Colon (tissue), 2 donors: ENCODE results near the gene AGT.
"Not testable (repeated sequence)": the region's sequence is repeated elsewhere in the genome, so short reads cannot be mapped to it uniquely, and the experiment has no call there.

ENCODE experiments used
- FAIRE-seq: peaks from 2 replicates; lab custom pipeline; 2012; peaks lifted over from hg19 to GRCh38; lab: Jason Lieb, UNC
- donor health status: control.
- donor health status: control.

AGT gene

DNA sequence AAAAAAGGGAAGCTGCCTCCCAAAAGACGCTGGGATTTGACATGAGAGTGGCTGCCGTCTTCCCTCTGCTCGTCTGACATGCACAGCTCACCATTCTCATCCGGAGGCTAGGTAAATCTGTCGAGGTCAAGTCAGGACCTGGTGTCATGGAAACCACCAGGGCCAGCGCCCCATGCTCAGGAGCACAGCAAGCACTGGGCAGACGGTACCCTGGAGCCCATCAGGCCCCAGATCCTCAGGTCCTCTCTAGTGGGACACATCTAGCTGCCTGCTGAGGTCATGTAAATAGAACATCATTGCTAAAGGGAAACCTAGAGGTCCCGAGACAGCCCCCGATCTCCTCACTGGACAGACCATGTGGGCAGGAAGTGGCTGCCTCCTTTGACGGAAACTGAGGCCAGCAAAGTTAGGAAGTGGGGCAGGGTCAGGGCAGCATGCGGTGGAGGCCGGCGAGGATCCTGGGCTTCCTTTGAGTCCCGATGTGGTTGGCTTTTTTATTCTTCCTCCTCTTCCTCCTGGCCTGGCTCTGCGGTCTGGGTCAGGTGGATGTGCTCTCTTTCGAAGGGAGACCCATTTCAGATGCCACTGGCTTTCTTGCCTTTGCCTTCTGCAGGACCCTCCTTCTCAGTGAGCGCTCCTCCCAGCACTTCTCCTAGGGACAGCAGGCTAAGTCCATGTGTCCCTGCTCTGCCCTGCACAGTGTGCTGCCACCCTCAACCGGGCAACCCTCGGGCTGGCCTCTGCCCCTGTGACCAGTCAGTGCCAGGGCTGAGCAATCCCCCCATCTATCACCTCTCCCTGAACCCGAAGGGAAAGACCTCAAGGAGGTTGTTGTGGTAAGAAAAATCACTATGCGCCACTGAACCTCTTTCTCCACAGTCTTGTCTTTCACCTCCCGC, 5.9 kb downstream of the AGT start:
- FAIRE-seq = no peak

DNA sequence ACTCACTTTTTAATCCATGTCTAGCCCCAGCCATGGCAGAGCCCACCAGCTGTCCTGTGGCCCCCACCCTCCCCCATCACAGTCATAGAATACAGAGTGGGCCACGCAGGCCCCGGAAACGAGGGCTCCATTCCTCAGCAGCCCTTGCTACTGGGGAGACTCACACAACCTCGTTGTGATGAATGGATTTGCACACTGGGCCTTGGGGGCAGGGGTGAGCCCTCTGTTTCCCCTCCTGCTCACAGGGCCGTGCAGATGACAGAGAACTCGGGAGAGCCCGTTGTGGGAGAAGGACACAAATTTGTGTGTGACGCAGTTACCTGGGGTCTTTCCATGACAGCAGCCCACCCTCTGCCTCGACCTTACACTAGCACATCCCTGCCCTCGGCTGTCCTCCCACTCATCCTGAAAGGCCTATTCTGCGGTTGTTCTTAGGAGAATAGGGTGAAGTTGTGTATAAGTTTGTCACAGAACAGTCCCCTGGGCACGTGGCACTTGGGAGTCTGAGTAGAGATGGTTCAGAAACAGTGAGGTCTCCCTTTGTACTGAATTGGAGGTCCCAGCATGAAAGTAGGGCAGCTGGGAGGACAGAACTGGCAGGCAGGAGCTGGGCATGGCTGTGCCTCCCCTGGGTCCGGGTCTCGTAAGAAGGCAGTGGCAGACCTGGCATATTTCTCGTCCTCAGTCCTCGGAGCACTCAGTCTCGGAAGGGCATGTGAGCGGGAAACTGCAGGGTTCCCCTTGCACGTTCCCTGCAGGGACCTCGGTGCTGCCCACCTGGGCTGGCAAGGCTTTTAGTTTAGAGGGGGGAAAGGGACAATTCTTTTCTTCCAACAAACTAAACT, 6.8 kb downstream of the AGT start:
- no peak for FAIRE-seq

DNA sequence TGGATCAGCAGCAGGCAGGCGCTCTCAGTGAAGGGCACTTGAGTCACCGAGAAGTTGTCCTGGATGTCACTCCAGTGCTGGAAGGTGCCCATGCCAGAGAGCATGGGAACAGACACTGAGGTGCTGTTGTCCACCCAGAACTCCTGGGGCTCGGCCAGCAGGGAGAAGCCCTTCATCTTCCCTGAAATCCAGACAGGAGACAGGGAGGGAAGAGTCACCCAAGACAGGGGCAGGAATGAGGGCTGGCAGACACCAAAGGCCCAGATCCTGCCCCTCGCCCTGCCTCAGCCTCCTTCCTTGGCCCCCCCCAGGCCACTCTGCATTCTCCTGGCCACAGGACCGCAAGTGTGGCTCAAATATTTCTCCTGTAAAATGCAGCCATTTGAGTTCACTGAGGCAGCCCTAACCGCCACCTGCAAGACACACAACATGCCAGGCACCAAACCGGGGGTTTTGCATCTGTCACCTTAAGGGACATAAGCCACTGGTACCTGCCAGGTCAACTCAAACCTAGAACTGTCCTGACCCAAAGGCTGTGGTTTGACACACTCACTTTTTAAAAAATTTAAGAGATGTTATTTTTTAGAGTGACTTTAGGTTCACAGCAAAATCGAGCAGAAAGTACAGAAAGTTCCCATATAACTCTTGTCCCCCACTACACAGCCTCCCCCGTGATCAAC, 7.8 kb downstream of the AGT start:
- no peak for FAIRE-seq

DNA sequence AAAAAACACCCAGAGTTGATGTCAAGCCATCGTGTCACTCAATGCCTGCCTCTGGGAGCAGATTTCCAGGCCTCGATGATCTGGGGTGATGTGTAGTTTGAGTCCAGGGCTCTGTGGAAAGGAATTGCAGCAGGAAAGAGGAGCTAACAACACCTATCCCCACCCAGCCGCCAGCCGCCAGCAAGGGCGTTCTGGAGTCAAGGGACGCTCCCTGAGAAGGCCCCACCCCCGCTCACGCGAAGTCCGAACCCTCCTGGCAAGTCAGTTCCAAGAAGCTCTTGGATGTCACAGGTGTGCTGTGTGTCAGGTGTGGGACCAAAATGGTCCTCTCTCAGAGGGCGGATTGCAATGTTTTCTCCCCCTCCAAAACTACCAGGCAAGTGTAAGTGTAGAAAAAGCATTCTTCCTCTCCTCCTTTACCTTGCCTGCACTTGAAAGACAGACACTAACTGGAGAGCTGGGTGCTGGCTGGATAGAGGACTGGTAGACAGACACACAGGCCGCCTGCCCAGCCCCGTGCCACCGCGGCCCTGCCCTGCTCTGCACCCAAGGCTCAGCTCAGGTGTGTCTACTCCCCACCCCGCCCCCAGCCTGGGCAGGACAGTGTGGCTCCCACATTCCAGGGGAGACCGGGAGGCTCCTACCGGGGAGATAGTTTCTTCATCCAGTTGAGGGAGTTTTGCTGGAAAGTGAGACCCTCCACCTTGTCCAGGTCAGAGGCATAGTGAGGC, 8.5 kb downstream of the AGT start:
- FAIRE-seq = no peak

DNA sequence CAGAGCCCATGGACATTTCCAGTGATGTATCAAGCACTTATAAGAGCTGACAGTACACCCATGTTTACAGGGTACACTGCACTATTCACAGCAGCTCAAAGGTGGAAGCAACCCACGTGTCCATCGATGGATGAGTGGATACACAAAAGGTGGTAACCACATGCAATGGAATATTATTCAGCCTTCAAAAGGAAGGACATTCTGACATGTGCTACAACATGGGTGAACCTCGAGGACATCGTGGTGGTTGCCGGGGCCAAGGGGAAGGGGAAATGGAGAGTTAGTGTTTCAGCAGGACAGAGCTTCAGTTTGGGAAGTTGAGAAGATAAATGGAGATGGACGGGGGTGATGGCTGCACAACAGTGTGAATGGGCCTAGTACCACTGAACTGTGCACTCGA, 9.1 kb downstream of the AGT start:
- no peak for FAIRE-seq

DNA sequence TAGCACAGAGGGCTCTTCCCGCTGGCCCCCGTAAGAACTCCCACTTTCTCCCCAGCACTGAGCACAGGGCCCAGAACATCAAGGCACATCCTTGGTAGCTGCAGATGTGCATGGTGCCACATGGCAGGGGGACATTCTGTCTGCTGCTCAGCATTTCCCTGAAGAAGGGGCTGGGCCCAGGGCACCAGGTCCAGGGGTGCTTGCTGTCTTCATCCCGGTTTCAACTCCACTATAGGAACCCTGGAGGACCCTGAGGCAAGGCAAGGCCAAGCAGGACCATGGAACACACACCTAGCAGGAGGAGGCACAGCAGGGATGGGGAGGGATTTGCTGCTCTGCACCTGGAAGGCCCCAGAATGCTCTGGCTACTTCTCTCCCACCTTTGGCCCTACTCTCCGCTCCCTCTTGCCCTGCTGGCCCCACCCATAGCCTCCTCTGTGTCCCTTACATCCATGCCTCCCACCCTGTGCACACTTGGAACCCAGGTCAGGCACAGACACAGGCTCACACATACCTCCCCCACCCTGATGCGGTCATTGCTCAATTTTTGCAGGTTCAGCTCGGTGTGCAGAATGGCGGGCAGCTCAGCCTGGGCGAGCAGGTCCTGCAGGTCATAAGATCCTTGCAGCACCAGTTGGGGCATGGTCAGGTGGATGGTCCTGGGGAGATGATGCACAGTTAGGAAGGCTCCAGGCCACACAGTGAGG, 10.1 kb downstream of the AGT start:
- no peak for FAIRE-seq

DNA sequence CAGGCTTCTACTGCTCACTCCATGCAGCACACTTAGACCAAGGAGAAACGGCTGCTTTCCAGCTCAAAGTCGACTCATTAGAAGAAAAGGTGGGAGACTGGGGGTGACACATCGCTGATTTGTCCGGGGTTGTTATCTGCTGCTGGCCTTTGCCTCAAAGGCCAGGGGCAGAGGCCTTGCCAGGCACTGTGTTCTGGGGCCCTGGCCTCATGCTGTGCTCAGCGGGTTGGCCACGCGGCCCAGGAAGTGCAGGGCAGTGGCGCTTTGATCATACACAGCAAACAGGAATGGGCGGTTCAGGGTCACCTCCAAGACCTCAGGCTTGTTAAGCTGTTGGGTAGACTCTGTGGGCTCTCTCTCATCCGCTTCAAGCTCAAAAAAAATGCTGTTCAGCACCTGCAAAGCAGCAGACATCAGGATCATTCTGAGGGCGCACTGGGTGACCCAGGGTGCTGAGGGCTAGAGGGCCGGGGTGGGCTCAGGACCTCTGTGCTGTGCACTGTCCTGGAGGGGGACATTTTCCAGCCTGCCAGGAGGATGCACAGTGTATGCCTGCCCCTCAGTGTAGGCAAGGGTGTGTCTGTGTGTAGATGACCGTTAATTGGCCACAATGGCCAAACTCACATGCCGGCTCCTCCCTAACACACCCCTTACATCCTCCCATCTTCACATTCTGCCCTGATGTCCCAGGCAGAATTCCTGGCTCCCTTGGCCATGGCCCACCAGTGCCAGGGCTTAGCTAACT, 10.8 kb downstream of the AGT start:
- no peak for FAIRE-seq

DNA sequence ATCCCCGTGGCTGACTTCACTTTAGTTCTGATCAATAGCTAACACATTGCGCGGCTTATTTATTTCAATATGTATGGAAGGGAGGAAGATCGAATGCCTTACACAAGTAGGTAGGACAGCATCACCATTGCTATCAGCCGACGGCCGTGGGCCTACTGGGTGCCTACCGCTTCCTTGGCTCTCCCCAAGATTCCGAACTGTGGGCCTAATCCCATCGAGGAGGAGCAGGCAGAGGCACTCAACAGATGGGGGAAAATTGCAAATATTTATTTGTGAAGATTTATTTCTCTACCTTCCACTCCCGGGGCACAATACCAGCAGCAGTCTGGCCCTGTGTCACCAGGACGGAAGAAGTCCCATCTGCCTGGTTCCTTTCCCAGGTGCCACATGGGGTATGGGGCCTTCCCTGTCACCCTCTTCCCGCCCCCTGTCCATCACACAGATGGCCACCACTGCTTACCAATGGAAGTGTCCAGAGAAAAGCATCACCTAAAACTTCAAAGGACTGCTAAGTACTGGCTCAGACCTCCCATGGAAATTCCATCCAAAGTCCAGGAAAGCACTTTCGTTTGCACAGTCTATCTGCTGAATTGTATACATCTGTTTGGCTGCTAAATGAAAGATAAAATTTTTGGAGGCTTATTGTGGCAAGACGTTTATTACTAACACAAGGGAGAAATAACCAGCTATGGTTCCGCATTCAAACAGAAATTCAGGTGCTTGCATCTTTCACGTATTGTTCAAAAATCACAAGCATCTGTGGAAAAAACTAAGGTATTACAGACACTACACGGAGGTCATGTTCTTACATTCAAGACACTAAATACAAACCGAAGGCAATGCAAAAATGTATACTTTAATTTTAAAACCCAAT, 11.8 kb downstream of the AGT start:
- FAIRE-seq = no peak

DNA sequence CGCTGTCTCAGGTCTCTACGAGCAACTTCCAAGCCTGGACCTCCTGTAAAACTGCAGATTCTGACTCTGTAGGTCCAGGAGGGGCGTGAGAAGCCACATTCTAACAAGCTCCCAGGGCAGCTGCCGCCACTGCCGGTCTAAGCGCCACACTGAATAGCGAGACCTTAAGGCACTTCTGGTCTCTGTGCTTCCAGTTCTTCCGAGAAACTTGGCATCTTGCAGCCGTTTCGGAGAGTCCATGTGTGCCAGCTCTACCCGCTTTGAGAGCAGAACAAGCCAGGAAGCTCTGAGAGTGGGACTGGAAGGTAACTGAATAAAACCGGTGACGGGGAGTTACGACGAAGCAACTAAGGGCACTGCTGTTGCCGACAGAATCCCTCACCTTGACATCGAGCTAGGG, 12.5 kb downstream of the AGT start:
- no peak for FAIRE-seq

DNA sequence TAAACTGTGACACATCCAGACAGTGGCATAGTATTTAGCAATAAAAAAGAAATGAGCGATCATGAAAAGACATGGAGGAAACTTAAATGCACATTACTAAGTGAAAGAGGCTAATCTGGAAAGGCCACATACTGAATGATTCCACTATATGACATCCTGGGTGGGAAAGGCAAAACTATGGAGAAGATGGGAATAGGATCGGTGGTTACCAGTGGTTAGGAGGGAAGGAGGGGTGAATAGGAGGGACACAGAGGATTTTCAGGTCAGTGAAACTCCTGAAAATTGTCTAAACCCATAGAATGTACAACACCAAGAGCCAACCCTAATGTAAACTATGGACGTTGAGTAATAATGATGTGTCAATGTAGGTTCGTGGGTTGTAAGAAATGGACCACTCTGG, 13.8 kb downstream of the AGT start:
- FAIRE-seq = no peak

DNA sequence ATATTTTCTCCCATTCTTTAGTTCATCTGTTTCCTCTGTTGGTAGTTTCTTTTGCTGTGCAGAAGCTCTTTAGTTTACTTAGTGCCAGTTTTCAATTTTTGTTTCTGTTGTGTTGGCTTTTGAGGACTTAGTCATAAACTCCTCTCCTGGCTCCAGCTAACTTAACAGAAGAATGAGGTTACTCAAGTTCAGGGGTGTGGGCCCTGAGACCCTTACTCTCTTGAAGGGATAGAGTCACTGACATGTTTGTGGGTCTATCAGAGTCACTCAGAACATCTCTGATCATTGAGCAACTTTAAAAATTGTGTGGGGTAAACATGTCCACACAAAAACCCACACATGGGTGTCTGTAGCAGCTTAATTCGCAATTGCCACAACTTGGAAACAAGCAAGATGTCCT, 14.2 kb downstream of the AGT start:
- FAIRE-seq = no peak

DNA sequence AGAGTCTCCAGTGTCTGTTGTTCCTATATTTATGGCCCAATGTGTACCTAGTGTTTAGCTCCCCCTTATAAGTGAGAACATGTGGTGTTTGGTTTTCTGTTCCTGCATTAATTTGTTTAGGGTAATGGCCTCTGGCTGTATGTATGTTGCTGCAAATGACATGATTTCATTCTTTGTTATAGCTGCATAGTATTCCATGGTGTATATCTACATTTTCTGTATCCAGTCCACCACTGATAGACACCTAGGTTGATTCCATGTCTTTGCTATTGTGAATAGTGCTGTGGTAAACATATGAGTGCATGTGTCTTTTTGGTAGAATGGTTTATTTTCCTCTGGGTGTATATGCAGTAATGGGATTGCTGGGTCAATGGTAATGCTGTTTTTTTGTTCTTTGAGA, 15.0 kb downstream of the AGT start:
- not testable (repeated sequence) for FAIRE-seq

DNA sequence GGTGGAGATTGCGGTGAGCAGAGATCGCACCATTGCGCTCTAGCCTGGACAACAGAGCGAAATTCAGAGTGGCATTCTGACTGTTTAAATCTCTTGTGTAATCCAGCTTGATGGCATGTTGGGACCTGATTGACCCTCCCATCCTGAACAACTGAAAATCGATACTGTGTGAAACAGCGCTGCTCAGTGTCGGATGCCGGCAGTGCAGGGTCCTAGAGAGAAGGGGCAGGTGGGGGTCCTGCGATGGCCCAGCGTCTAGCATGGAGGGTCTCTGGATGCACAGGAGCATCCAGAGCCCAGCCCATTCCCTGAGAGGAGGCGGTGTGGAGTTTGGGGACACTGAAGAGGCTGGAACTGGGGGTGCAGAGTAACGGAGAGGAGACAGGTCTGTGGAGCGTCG, 15.8 kb downstream of the AGT start:
- FAIRE-seq = no peak

DNA sequence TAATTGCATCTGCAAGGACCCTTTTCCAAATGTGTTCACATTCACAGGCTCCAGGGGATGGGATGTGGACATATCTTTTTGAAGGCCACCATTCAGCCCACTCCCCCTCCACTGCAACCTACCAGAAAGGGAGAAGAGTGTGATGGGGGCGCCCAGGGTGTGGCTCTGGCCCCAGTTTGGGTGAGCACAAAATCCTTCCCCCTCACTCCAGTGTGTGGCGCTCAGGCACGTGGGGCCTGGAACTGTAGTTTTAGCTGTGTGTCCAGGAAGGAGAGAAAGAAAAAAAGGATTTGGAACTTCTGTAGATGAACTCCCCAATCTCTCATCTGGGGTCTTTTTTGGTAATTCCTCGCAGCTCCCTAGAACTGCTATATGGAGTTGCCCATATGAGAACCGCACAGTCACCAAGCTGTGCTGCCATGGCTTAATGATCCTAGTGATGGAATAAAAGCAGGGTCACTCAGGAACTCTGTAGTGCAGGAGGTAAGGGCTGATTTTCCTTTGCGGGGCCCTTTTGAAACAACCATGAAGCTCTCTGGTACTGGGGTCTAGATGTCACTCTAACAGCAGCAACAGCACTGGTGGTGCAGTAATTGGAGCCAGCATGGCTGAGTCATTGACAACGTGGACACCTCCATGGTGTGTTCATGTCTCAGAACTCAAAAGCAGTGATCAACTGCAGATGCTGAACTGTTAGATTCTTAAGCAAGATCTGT, 17.0 kb downstream of the AGT start:
- FAIRE-seq = no peak

DNA sequence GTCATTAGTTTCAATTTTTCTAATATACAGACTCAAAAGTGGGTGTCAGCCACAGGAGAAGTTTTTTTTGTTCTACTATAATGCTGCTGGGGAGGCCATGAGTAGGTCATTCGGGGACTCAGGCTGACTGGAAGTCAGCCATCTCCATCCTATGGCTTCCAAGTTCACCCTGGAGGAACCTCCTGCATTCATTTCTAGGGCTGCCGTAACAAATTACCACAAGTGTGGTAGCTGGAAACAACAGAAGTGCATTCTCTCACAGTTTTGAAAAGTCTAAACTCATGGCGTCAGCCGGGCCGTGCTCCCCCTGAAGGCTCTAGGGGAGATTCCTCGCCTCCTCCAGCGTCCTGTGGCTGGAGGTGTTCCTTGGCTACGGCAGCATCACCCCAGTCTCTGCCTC, 17.7 kb downstream of the AGT start:
- no peak for FAIRE-seq

DNA sequence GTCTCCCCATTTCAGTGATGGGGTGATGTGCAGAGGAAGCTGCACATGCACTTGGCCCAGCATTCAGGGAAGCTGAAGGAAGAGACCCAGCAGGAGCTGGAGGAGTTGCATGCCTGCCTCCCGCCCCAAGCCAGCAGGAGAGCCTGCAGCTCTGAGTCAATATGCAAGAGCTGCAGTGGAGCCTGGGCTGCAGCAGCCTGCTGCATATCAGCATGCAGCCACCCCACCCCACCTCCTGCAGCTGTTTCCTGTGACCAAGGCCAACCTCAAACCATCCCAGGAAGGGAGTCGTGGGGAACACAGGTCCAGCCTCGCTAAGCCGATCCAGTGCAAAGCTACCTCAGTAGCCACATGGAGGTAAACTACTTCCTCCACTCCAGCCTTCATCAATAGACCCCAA, 18.9 kb downstream of the AGT start:
- FAIRE-seq = no peak

DNA sequence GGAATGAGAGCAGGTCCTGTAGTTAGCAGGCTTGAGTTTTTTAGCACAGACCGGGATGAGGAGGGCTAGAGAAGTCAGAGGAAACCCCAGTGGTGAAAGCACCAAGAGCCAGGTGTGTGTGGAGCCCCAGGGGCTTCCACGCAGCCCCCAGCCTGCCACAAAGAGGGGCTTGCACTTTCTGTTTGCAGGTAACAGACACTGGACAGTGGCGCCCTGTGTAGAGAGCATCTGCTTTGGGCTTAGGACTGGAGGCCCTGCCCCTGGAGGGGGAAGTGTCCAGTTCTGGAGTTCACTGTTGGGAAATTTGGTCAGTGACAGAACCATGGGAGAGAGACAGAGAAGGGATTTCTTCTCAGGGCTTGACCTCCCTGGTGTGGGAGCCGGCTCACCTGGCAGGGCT, 19.5 kb downstream of the AGT start:
- no peak for FAIRE-seq

DNA sequence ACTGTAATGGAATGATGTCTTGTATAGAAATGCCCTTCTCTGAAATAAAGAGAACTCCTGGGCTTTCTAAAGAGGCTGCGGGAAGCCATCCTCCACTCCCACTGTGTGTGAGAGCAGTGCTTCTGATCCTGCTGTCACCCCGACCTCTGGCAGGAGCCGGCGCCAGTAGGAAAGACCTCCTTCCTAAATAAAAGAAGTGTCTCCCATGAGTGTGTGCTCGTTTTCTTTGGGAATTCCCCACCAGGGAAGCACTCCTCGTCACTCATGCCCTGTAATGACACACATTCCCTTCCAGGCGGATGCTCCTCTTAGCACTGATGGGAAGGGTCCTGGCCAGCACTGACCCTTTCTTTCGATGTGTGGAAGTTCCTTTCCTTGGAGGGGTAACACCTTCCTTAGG, 20.1 kb downstream of the AGT start:
- no peak for FAIRE-seq

DNA sequence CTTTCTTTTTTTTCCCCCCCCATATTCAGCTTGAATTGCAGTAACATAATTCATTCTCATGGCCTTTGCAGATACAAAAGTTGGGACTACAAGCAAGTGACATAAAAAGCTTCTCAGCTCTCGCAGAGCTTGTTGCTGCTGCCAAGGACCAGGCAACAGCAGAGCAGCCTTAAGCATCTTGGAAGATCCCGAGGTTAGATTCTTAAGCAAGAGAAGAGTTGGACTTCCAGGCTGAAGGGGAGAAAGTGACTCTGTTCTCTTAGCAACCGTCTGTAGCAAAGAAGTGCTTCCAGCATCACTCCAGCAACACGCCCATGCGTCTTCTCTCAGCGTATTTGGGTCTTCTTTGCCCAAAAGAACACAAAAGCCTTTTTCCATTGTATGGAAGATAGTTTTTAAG, 20.7 kb downstream of the AGT start:
- FAIRE-seq = no peak
